Vagina (tissue), 2 donors: Measurements from ENCODE around the gene APBA1. TPM values are rescaled to one million over a fixed set of nuclear protein-coding genes. Genes with fewer than 3 reads are reported as not detected.
A peak's percentile ranks its signal among the peaks of the same experiment; 100 is the strongest.

Source experiments
- DNase-seq, 2 donors: peaks; one replicate each; pipeline ENCODE4 v3.0.0-alpha.2; 2017; ENCODE audit errors: extremely low spot score in 2 of 2
- H3K27ac ChIP-seq: fragments of 200-600 bp; sonication (generic); one replicate; pipeline ENCODE4 v1.5.1; 2019
- H3K27me3 ChIP-seq: fragments of 200-600 bp; sonication (generic); one replicate; pipeline ENCODE4 v1.5.1; 2019
- H3K36me3 ChIP-seq, 2 donors: fragments of 200-600 bp; sonication (generic); one replicate each; pipeline ENCODE4 v1.5.1; 2017 to 2019
- H3K4me1 ChIP-seq: fragments of 200-600 bp; sonication (generic); one replicate; pipeline ENCODE4 v1.5.1; 2019
- H3K4me3 ChIP-seq, 2 donors: fragments of 200-600 bp; sonication (generic); 1 replicate in 1 of 2; 2 replicates in 1 of 2; pipeline ENCODE4 v1.5.1; 2016 to 2019
- H3K9me3 ChIP-seq: fragments of 200-600 bp; sonication (generic); one replicate; pipeline ENCODE4 v1.5.1; 2019
- CTCF ChIP-seq, 3 experiments: fragments of 450-650 bp in 2 of 3; fragments of 200-600 bp in 1 of 3; sonication (generic) in 1 of 3; IDR thresholded peaks; one replicate each; pipeline ENCODE4 v1.5.1; 2017 to 2019; ENCODE audit warnings: antibody characterized with exemption in 3 of 3, mild to moderate bottlenecking in 2 of 3, moderate library complexity in 2 of 3
- POLR2A ChIP-seq, 2 donors: fragments of 450-650 bp; IDR thresholded peaks; one replicate each; pipeline ENCODE4 v1.6.1; 2017; ENCODE audit warnings: antibody characterized with exemption in 2 of 2, mild to moderate bottlenecking in 2 of 2, moderate library complexity in 2 of 2
- POLR2AphosphoS5 ChIP-seq, 2 donors: sonication (generic); formaldehyde crosslinking; IDR thresholded peaks; one replicate each; pipeline ENCODE4 v1.9.0; 2017; ENCODE audit warnings: antibody characterized with exemption in 2 of 2, mild to moderate bottlenecking in 2 of 2, low read depth in 1 of 2; ENCODE audit not compliant: insufficient read depth in 1 of 2
- intact Hi-C: fragments of 100-400 bp; cut with DNase I; formaldehyde crosslinking; loops from one replicate; pipeline ENCODE4 v1.15.1; 2023
- total RNA-seq: library from RNA; depleted of rRNA; stranded (reverse); fragments of >200 nt; gene quantifications from one replicate; pipeline ENCODE4 v1.2.3, GENCODE V29; 2016

The APBA1 gene
- total RNA-seq, 1 donor from 2014 or later: 13.3 TPM

- Histone ChIP-seq H3K9me3 (no peaks in the 10 kb centered on the region), H3K27me3 (no peaks in the 10 kb centered on the region), H3K4me3 (peak overlapping the region; percentile 84 to 85), H3K4me1 (peaks cover 36% of the 10 kb centered on the region), H3K27ac (peak overlapping the region; percentile 85), H3K36me3 (no peaks in the 10 kb centered on the region)
- DNase-seq: no peak
- intact Hi-C loops: loop anchor here (5.0 kb wide), 1 partner anchor 90 kb away; the partner anchor contains the start of gene PTAR1
- TF ChIP-seq POLR2AphosphoS5 (IDR thresholded peaks at IDR 0.05; ENCODE audit: insufficient read depth in 1 of 2, low read depth in 1 of 2) (peak in 1 of 2 donors; percentile 63), CTCF (IDR thresholded peaks at IDR 0.05) (peak; percentile 45 to 84 (median 81)), POLR2A (IDR thresholded peaks at IDR 0.05) (no peak)
These were observed 582 bp upstream of the APBA1 start for GRCh38 chr9:69672596-69673310.

DNA sequence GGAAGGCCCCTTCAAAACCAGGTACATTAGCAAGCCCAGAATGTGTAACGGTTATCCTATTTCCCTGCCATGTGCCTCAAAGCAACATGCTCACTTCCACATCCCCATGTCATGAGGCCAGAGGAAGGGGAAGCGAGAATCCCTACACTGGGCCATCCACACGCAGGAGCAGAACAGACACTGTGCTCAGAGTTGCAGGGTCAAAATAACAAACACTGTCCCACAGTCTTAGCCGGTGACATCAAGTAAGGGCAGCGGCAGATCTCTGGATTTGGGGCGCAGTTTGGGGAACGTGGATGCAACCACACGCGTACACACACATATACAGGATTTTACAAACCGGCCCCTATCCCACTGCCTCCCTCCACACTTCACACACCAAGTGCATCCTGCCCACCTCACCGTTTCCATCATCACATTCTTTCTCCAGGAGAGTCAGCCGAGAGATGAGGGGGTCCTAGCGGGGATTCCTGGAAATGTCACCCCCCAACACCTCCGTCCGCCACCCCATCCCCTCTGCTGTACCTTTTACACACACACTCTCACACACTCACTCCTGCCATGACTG, 776 bp downstream of the APBA1 start:
- TF ChIP-seq POLR2A (IDR thresholded peaks at IDR 0.05) (no peak), CTCF (IDR thresholded peaks at IDR 0.05) (no peak), POLR2AphosphoS5 (IDR thresholded peaks at IDR 0.05; ENCODE audit: insufficient read depth in 1 of 2, low read depth in 1 of 2) (no peak)
- intact Hi-C loops: loop anchor here (5.0 kb wide), 1 partner anchor 91 kb away; the partner anchor contains the start of gene PTAR1
- no peaks in the 10 kb centered on the region for H3K36me3 ChIP-seq

GRCh38 chr9:69667306-69667705, 4.9 kb downstream of the APBA1 start:
- Histone ChIP-seq H3K9me3 (no peaks in the 10 kb centered on the region), H3K27me3 (no peaks in the 10 kb centered on the region), H3K27ac (no peak overlapping the region), H3K4me3 (no peak overlapping the region), H3K36me3 (no peaks in the 10 kb centered on the region), H3K4me1 (peaks cover 12% of the 10 kb centered on the region)
- intact Hi-C loops: no loop called here
- TF ChIP-seq POLR2AphosphoS5 (IDR thresholded peaks at IDR 0.05; ENCODE audit: insufficient read depth in 1 of 2, low read depth in 1 of 2) (no peak), CTCF (IDR thresholded peaks at IDR 0.05) (no peak), POLR2A (IDR thresholded peaks at IDR 0.05) (no peak)
- DNase-seq: no peak

More for the DNA sequence above, 776 bp downstream of the APBA1 start:
- DNase-seq: no peak
- H3K9me3 ChIP-seq: no peaks in the 10 kb centered on the region
- H3K4me1 ChIP-seq: peaks cover 36% of the 10 kb centered on the region
- peak overlapping the region; percentile 84 to 85 for H3K4me3 ChIP-seq
- peak overlapping the region; percentile 89 for H3K27ac ChIP-seq
- H3K27me3 ChIP-seq: no peaks in the 10 kb centered on the region

DNA sequence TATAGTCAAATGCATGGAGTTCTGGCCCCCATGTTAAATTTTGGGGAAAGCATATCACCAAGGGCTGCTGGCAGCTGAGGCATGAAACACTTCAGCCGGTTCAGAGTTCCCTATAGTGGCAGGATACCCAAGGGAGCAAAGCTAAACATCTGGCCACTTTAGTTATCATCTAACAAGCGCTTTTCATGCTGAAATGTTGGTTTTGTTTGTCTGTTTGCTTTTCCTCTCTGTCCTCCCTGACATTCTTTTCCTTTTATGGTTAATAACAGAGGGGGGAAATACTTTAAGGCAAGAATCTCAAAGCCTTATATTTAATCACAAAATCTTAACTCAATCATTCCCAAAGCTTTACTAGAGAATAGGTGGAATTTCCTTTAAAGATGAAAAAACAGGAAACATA, 11.9 kb downstream of the APBA1 start:
- no peaks in the 10 kb centered on the region for H3K36me3 ChIP-seq
- no peak overlapping the region for H3K27ac ChIP-seq
- DNase-seq: no peak
- TF ChIP-seq CTCF (IDR thresholded peaks at IDR 0.05) (no peak), POLR2A (IDR thresholded peaks at IDR 0.05) (no peak), POLR2AphosphoS5 (IDR thresholded peaks at IDR 0.05; ENCODE audit: insufficient read depth in 1 of 2, low read depth in 1 of 2) (no peak)
- H3K4me1 ChIP-seq: no peaks in the 10 kb centered on the region
- no peaks in the 10 kb centered on the region for H3K9me3 ChIP-seq
- intact Hi-C loops: no loop called here
- H3K4me3 ChIP-seq: no peak overlapping the region
- no peaks in the 10 kb centered on the region for H3K27me3 ChIP-seq
